NOMO-1 treated with DMSO at 0.1 percent for 48 hours (cell line): ENCODE data around the gene P2RY6.

Experiments used
- DNase-seq: peaks from one replicate; lab custom pipeline; 2025; ENCODE audit not compliant: unreplicated experiment; lab: John Stamatoyannopoulos, UW

The P2RY6 gene

GRCh38 chr11:73295241-73295995 lies 23.3 kb downstream of the P2RY6 start:
- peak; percentile 76 for DNase-seq

- no peak for DNase-seq
These were observed 23.8 kb downstream of the P2RY6 start for GRCh38 chr11:73295996-73296318.

GRCh38 chr11:73296501-73297230 lies 24.5 kb downstream of the P2RY6 start:
- no peak for DNase-seq

- no peak for DNase-seq
These were observed 25.1 kb downstream of the P2RY6 start for GRCh38 chr11:73297231-73297590.

- DNase-seq = no peak
These were observed 25.6 kb downstream of the P2RY6 start for GRCh38 chr11:73297702-73298101.

- no peak for DNase-seq
These were observed 26.1 kb downstream of the P2RY6 start for GRCh38 chr11:73298233-73298632.

GRCh38 chr11:73299751-73300150 lies 27.6 kb downstream of the P2RY6 start:
- DNase-seq = no peak

GRCh38 chr11:73306069-73306841 lies 34.1 kb downstream of the P2RY6 start:
- peak; percentile 12 for DNase-seq

- no peak for DNase-seq
These were observed 34.8 kb downstream of the P2RY6 start for GRCh38 chr11:73306977-73307322.

- peak; percentile 95 for DNase-seq
These were observed 35.3 kb downstream of the P2RY6 start for GRCh38 chr11:73307323-73308002.

GRCh38 chr11:73308003-73308960 lies 36.1 kb downstream of the P2RY6 start, which contains the start of gene ARHGEF17:
Gene ARHGEF17 (plus strand): TSS chr11:73308276. CDS start chr11:73308639, 363 bp downstream.
- peak; percentile 56 for DNase-seq

GRCh38 chr11:73308961-73309919 lies 37.1 kb downstream of the P2RY6 start:
- peak; percentile 32 for DNase-seq

GRCh38 chr11:73310076-73310475 lies 37.9 kb downstream of the P2RY6 start:
- DNase-seq = no peak

GRCh38 chr11:73310661-73311393 lies 38.7 kb downstream of the P2RY6 start:
- DNase-seq = no peak

GRCh38 chr11:73311394-73311869 lies 39.3 kb downstream of the P2RY6 start:
- no peak for DNase-seq

GRCh38 chr11:73312036-73312435 lies 39.9 kb downstream of the P2RY6 start:
- DNase-seq = no peak

GRCh38 chr11:73312851-73313327 lies 40.8 kb downstream of the P2RY6 start:
- DNase-seq = no peak

GRCh38 chr11:73313652-73314051 lies 41.5 kb downstream of the P2RY6 start:
- no peak for DNase-seq
